SJSA1 (cell line): ENCODE data around the gene SHC4. TPM values are rescaled to one million over a fixed set of nuclear protein-coding genes. Genes with fewer than 3 reads are reported as not detected.

Experiments used
- DNase-seq, 2 experiments: peaks; one replicate each; pipeline ENCODE4 v3.0.0-alpha.2; 2015 to 2020; ENCODE audit warnings: low spot score in 2 of 2, low read depth in 1 of 2
- H3K27ac ChIP-seq: fragments of 250-450 bp; sonication (Bioruptor Pico); 2 replicates; pipeline ENCODE4 v1.5.1; 2020; ENCODE audit warnings: mild to moderate bottlenecking, moderate library complexity
- H3K27me3 ChIP-seq: fragments of 250-450 bp; sonication (Bioruptor Pico); replicated peaks from 2 replicates; pipeline ENCODE4 v1.5.1; 2020; ENCODE audit warnings: mild to moderate bottlenecking, moderate library complexity
- H3K36me3 ChIP-seq: fragments of 250-450 bp; sonication (Bioruptor Pico); 2 replicates; pipeline ENCODE4 v1.5.1; 2020; ENCODE audit warnings: mild to moderate bottlenecking
- H3K4me1 ChIP-seq: fragments of 250-450 bp; sonication (Bioruptor Pico); replicated peaks from 2 replicates; pipeline ENCODE4 v1.6.1; 2021; ENCODE audit warnings: mild to moderate bottlenecking
- H3K4me3 ChIP-seq: fragments of 250-450 bp; sonication (Bioruptor Pico); 2 replicates; pipeline ENCODE4 v1.5.1; 2020; ENCODE audit warnings: mild to moderate bottlenecking
- H3K9me3 ChIP-seq: fragments of 250-450 bp; sonication (Bioruptor Pico); replicated peaks from 2 replicates; pipeline ENCODE4 v1.5.1; 2020; ENCODE audit warnings: mild to moderate bottlenecking
- total RNA-seq: library from RNA; depleted of rRNA; stranded (reverse); fragments of >200 nt; shearing (Covaris generic); gene quantifications from 2 replicates; pipeline ENCODE4 v1.2.3, GENCODE V29; 2014

The SHC4 gene
- total RNA-seq, 1 experiment from 2014 or later: 2.9 TPM

DNA sequence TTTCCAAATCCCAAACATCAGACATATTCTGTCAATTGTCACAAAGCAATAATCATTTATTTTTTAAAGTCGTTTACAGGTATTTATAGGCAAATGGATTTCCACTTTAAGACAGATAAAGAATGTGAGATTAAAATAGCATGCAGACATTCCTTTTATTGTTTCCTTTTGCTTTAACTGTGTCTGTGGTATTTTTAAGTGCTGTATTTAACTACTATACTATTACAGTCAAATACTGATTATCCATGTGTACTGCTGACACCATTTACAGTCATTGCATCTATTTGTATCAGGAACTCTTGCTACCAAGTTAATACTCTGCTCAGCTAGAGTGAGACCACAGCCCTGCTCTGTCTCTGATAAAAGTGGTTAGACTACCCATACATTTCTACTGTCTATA, 140.0 kb downstream of the SHC4 start:
- no peak for DNase-seq
- no peaks in the 10 kb centered on the region for H3K36me3 ChIP-seq

DNA sequence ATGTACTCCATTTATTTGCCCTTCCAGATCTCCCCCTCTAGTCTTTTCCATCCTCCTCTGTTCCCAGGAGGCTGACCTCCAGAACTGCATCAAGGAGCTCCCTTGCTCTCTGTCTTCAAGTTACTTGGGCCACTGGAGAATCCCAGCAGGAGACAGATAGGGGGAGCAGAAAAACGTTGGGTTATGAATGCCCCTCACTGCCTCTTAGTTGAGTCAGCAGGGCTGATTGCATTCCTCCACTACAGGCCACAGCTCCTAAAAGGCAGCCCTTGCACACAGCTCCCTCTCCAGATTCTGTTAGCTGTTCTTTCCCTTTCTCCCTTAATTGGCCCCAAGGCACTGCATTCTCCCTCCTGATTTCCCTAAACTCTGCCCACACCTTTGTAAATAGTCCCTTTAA, 140.5 kb downstream of the SHC4 start:
- Histone ChIP-seq H3K27me3 (no peaks in the 10 kb centered on the region), H3K4me3 (no peak overlapping the region), H3K27ac (no peak overlapping the region), H3K9me3 (no peaks in the 10 kb centered on the region), H3K36me3 (no peaks in the 10 kb centered on the region), H3K4me1 (peaks cover 11% of the 10 kb centered on the region)
- peak; percentile 27 to 44 for DNase-seq

More for the DNA sequence above, 140.0 kb downstream of the SHC4 start:
- Histone ChIP-seq H3K4me1 (peaks cover 11% of the 10 kb centered on the region), H3K4me3 (no peak overlapping the region), H3K9me3 (no peaks in the 10 kb centered on the region), H3K27me3 (no peaks in the 10 kb centered on the region), H3K27ac (no peak overlapping the region)

DNA sequence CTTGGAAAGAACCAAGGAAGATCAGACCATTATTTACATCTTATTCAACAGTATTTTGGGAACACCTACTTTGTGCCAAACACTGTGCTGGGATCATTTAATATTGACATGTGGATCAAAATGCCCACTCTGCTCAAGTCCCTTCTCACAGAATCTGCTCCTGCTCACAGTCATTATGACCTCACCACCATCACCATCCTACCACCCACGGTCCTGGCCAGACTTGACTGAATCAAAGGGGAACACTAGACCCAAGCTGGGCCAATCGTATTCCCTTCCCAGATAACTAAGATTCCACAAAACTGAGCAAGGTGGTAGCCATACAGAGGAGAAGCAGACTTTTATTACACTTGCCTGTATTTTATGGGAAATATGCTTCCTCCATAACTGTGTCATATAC, 149.4 kb downstream of the SHC4 start:
- Histone ChIP-seq H3K9me3 (no peaks in the 10 kb centered on the region), H3K27ac (no peak overlapping the region), H3K27me3 (no peaks in the 10 kb centered on the region), H3K4me3 (no peak overlapping the region), H3K4me1 (peaks cover 9% of the 10 kb centered on the region), H3K36me3 (peaks cover 4% of the 10 kb centered on the region)
- no peak for DNase-seq

DNA sequence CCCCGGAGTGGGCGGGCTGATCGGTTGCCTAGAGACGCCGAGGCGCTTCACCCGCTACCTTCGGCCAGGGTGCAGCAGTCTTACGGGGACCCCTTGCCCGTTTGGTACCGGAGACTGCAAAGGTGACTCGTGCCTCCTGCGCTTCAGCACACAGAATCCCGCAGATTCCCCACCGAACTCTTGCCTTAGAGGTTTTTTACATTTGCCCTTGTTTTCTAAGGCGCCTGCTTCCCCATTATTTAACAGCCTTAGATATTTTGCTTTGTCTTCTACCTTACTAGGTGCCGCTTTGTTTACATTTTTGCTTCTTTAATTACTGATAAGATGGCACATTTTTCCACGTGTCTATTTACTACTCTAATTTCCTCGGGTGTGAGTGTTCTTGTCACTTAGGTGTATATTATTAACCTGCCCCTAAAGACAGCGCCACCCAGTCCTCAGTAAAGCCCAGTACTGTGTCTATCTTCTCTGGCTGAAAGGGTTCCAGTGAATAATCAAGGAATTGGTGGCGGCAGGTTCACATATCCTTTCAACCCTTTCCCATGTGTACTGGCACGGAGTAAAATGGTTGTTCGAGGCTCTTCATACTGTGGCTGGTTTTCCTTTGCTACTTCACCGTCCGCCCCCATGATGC, 152.3 kb downstream of the SHC4 start:
- Histone ChIP-seq H3K36me3 (peaks cover 4% of the 10 kb centered on the region), H3K4me1 (peaks cover 15% of the 10 kb centered on the region), H3K27ac (no peak overlapping the region), H3K27me3 (no peaks in the 10 kb centered on the region), H3K9me3 (no peaks in the 10 kb centered on the region), H3K4me3 (peak overlapping the region; percentile 66)
- no peak for DNase-seq

DNA sequence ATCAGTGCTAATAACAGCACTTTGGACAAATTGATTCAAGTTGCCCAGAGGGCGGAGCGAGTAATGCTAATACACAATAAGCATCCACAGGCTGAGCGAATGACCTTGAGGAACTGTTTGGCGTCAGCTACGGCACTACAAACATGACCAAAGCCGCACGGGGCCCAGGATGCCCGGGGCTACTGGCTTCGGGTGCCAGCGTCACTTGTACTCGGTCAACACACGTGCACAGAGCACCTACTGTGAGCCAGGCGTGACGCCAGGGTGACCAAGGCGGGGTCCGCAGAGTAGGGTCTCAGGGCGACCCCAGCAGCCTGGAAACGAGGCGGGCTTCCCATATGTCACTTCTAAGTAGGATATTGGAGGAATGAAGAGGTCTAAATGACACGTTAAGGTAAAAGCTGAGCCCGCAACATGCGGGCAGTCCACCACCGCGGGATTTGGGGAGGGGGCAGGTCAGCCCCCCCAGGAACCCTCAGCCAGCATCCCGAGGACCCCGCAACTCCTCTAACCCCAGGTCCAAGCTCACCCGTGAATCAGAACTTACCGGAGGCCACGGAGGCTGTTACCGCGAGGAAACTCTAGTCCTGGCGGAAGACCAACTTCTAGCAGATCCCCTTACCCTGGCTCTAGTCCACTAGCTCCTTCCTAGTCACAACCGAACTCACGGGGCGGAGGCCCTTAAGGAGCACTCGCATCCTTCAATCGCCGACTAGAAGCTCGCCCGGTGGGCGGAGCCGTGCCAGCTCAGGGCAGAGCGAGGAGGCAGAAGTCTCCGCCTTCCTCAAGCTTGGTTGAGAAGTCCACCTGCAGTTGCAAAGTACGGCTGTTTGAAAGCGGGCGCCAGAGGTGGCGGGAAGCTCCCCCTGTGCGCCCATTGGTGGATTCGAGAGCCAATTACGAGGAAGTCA, 153.1 kb downstream of the SHC4 start, which contains the start of gene CEP152:
Gene CEP152 (minus strand): TSS at position 656 of the 911 bp plus-strand sequence. CDS start 5,420 bp downstream, outside the sequence.
- H3K27me3 ChIP-seq: no peaks in the 10 kb centered on the region
- peaks cover 15% of the 10 kb centered on the region for H3K4me1 ChIP-seq
- no peaks in the 10 kb centered on the region for H3K9me3 ChIP-seq
- peak within 1 kb of the TSS; percentile 66 for H3K4me3 ChIP-seq
- peak; percentile 97 to 99 for DNase-seq
- peaks cover 4% of the 10 kb centered on the region for H3K36me3 ChIP-seq
- peak within 1 kb of the TSS; percentile 77 for H3K27ac ChIP-seq

DNA sequence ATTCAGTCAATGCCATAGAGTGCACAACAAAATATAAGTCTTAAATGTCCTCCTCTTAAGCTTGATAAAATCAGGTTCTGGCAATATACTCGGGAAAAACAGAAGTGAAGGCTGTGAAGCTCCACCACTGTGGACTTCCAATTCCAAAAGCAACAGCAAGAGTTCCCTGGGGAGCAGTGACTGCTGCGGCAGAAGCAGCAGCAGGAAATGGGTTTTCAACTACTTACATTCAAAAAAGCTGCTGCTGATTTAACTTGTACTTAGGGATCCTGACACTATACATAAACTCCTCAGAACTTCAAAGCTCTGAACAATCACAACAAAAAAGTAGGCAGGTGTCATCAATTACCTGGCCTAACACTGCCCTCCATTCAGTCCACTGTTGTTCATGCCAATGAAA, 157.6 kb downstream of the SHC4 start:
- H3K27ac ChIP-seq: no peak overlapping the region
- DNase-seq: no peak

DNA sequence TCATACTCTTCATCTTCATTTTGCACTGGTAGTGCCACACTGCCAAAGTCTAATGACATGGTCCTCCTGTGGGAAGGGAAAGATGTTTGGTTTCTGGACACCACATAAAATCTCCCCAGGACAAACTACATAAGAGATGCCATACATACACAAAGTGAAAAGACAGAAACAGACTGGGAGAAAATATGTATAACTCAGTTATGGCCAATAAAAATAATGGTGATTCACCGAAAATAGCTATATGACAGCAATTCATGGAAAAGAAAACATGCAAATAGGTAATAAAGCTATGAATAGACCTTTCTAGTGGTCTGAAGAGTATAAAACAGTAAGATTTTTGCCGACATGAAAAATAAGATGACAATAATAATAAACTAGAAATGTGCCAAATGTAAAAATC, 158.1 kb downstream of the SHC4 start:
- no peaks in the 10 kb centered on the region for H3K27me3 ChIP-seq
- H3K4me3 ChIP-seq: no peak overlapping the region
- H3K9me3 ChIP-seq: no peaks in the 10 kb centered on the region
- H3K36me3 ChIP-seq: peaks cover 12% of the 10 kb centered on the region
- peaks cover 15% of the 10 kb centered on the region for H3K4me1 ChIP-seq
- H3K27ac ChIP-seq: no peak overlapping the region
- DNase-seq: no peak

More for the DNA sequence above, 157.6 kb downstream of the SHC4 start:
- Histone ChIP-seq H3K36me3 (peaks cover 15% of the 10 kb centered on the region), H3K27me3 (no peaks in the 10 kb centered on the region), H3K9me3 (no peaks in the 10 kb centered on the region), H3K4me1 (peaks cover 15% of the 10 kb centered on the region), H3K4me3 (no peak overlapping the region)

DNA sequence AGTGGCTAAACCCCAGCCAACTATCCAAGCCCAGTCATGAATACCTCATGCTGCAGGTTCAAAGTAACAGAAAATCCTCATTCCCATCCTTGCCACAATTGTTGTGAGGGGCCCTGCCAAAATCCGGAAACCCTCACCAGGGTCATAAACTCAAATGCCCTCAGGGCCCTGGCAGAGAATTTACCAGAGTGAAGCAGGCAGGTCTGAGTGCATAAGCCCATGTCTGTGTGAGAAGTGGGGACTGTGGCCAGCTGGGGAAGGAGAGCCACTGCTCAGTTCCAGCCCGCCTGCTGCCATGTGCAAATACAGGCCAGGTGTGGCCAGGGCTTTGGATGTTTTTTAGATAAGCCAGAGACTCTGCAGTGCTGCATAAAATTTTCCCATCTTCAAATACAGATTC, 159.8 kb downstream of the SHC4 start:
- Histone ChIP-seq H3K9me3 (no peaks in the 10 kb centered on the region), H3K4me1 (peaks cover 1% of the 10 kb centered on the region; the same call in 1 of the 2 replicates), H3K27me3 (no peaks in the 10 kb centered on the region), H3K36me3 (peaks cover 11% of the 10 kb centered on the region; the same call in 1 of the 2 replicates), H3K4me3 (no peak overlapping the region), H3K27ac (no peak overlapping the region)
- no peak for DNase-seq

DNA sequence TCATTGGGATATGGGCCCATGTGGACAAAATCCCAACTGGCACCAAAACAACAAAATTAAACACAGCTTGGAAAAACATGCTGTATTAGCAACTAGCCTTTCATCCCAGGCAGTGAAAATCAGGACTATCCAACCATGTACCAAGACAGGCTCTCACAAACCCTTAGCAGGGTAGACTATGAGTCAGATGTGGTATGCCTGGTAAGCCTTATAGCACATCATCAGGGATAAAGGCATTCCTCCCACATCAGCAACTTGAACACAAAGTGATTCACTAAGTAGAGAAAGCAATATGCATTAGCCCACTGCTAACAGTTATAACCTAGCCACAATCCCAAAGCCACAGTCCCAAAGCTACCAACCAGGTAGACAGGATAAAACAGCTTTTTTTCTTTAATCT, 160.9 kb downstream of the SHC4 start:
- peaks cover 11% of the 10 kb centered on the region; the same call in 1 of the 2 replicates for H3K36me3 ChIP-seq
- H3K27ac ChIP-seq: no peak overlapping the region

DNA sequence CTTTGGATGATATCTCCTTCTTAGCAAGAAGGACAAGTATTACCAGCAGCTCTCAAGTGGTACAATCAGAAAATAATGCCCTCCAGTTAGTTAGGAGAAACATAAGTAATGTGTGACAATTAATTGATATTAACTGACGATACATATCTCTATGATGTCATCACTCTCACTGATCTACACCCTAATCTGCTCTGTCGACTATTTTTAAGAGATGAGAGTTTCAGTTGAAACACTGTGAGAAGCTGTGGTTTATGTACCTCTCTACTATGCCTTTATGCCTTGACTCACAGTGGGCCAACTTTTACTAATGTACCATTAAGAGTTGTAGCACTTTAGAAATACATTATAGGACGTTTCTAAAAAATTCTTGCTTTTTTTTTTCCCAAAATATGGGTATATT, 161.5 kb downstream of the SHC4 start:
- Histone ChIP-seq H3K9me3 (no peaks in the 10 kb centered on the region), H3K36me3 (peaks cover 14% of the 10 kb centered on the region), H3K4me1 (peaks cover 3% of the 10 kb centered on the region), H3K27ac (no peak overlapping the region), H3K4me3 (no peak overlapping the region), H3K27me3 (no peaks in the 10 kb centered on the region)
- no peak for DNase-seq

More for the DNA sequence above, 160.9 kb downstream of the SHC4 start:
- Histone ChIP-seq H3K9me3 (no peaks in the 10 kb centered on the region), H3K4me3 (no peak overlapping the region), H3K4me1 (no peaks in the 10 kb centered on the region; the same call in 1 of the 2 replicates), H3K27me3 (no peaks in the 10 kb centered on the region)
- DNase-seq: peak; percentile 38 to 56

DNA sequence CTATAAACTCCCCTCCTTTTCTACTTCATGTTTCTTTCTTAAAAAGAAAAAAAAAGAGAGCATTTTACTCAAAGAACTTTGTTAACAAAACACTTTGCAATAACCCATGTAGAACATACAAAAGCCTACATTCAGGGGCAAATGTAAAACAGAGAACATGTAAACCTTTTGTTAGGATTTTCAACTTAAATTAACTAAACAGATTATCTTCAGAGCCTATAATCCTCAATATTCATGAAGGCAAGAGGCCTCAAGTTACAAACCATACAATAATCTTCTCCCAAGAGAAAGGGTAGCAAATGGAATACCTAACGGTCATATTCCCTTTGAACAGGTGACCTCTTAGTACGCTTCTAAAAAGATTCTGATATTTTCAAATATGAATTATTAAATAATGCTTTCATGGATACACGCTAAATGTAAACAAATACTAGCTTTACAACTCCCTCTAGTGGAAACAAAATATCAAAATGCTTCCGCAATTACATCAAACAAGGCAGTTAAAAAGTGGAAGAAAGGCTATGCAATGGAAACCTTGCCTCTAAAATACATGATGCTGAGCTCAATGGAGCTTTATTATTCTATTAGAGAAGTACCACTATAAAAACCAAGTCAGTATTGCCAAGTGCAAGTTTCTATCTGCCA, 162.8 kb downstream of the SHC4 start:
- no peak for DNase-seq
- no peak overlapping the region for H3K4me3 ChIP-seq
- peaks cover 20% of the 10 kb centered on the region for H3K36me3 ChIP-seq
- no peak overlapping the region for H3K27ac ChIP-seq
- H3K27me3 ChIP-seq: no peaks in the 10 kb centered on the region
- H3K9me3 ChIP-seq: no peaks in the 10 kb centered on the region
- peaks cover 17% of the 10 kb centered on the region for H3K4me1 ChIP-seq

DNA sequence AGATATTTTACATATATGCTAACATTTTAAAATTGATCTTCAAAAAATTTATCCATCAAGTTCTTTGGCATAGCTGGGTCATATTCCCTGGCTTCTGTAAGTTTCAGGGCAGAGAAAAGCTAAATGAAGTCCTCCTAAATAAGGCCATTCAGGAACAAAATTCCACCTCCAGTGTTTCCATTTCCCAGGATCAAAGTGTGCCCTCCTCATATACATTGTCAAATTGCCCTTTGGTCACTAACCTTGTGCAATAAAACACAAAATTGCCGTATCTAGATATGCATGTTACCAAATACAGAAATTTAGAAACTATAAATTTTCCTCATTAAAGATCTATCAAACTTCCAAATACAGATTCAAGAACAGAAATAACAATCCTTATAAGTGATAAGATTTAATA, 163.5 kb downstream of the SHC4 start:
- Histone ChIP-seq H3K27ac (no peak overlapping the region), H3K4me3 (no peak overlapping the region), H3K27me3 (no peaks in the 10 kb centered on the region), H3K9me3 (no peaks in the 10 kb centered on the region), H3K36me3 (peaks cover 24% of the 10 kb centered on the region), H3K4me1 (peaks cover 19% of the 10 kb centered on the region)
- DNase-seq: no peak

DNA sequence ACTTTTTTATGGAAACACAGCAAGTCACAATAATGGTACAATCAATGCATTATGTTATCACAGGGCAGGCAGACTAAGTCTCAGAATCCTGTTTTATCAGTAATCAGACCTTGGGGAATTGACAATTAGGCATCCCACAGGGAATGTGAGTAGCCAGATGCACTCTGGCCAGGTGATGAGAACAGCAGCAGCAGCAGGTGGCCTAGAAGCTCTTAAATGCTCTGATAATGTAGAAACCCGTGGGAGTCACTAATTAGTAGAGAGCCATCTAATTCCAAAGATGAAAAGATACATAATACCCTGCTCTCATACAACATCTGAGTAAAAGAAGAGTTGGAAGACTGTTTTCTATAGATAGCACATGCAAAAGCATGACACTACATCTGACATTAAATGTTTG, 165.4 kb downstream of the SHC4 start:
- Histone ChIP-seq H3K27ac (no peak overlapping the region), H3K9me3 (no peaks in the 10 kb centered on the region), H3K4me1 (peaks cover 27% of the 10 kb centered on the region), H3K36me3 (peaks cover 22% of the 10 kb centered on the region), H3K4me3 (no peak overlapping the region), H3K27me3 (no peaks in the 10 kb centered on the region)
- DNase-seq: no peak
